Sigmoid colon (tissue), 4 donors: ENCODE results near the gene ENAM.

ENCODE experiments used
- CTCF ChIP-seq, 4 experiments: fragments of 450-650 bp in 3 of 4; fragments of 200-600 bp in 1 of 4; IDR thresholded peaks; one replicate each; pipeline ENCODE4 v1.5.1; 2016 to 2019; ENCODE audit warnings: antibody characterized with exemption in 4 of 4, mild to moderate bottlenecking in 3 of 4, moderate library complexity in 2 of 4
- EP300 ChIP-seq, 4 donors: sonication (generic); formaldehyde crosslinking; IDR thresholded peaks; one replicate each; pipeline ENCODE4 v1.6.1; 2017; ENCODE audit warnings: antibody characterized with exemption in 4 of 4
- POLR2A ChIP-seq, 2 donors: fragments of 450-650 bp; IDR thresholded peaks; one replicate each; pipeline ENCODE4 v1.6.1; 2016; ENCODE audit warnings: antibody characterized with exemption in 2 of 2, mild to moderate bottlenecking in 2 of 2, moderate library complexity in 2 of 2

- TF ChIP-seq POLR2A (IDR thresholded peaks at IDR 0.05), result no peak
- TF ChIP-seq CTCF (IDR thresholded peaks at IDR 0.05), result no peak
- no peak for TF ChIP-seq EP300 (IDR thresholded peaks at IDR 0.05)
Measured at GRCh38 chr4:70619778-70620177, 8.8 kb upstream of the ENAM start.
